ENCODE results near the gene TRIM17. TPM values are rescaled to one million over a fixed set of nuclear protein-coding genes. Genes with fewer than 3 reads are reported as not detected.

Gene TRIM17
- total and polyA plus RNA-seq, 2 donors from 2014 or later, result 1.3 to 6.5 TPM

DNA sequence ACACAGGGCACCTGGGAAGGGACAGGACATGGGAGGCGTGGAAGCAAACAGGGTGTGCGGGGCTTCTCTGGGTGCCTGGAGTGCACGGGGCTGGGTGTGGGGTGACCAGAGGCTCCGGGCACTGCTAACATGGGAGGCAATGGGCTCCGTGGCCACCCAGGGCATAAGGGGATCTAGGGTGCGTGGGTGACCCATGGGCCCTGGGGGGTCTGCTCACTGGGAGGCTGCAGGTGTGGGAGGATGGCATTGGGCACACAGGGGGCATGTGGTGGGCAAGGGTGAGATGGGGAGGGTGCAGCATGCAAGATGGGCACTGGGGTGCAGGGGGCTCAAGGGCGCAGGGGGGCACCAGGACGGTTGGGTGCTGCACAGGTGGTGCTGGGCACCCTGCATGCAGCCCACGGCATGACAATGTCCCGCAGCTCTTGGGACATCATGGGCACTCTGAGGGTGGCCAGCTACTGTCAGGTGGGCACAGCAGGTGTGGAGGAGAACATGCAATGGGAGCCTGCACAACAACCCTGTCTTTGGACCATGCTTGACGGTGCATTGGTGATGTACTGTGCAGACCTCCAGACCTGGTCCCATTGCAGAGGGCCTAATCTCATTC is 25.1 kb downstream of the TRIM17 start:
- FAIRE-seq (no peak), DNase-seq (peak in 2 of 5 donors; percentile 26 to 63)
- peaks cover 0 to 9% (median 4%) of the 10 kb centered on the region in 3 donors for H3K36me3 ChIP-seq (ENCODE audit: control insufficient read depth in 2 of 3, insufficient read depth in 3 of 3, low read length in 3 of 3)
- no peak overlapping the region for H3K4me3 ChIP-seq (ENCODE audit: low read length in 3 of 3)
- H3K27me3 ChIP-seq (ENCODE audit: control insufficient read depth, insufficient read depth, low read length), result no peaks in the 10 kb centered on the region
- intact Hi-C loops (cut with DNase I), result no loop called here
- H3K27ac ChIP-seq (ENCODE audit: low read depth in 2 of 2, low read length in 2 of 2), result no peak overlapping the region
- no peak overlapping the region for H3K9ac ChIP-seq (ENCODE audit: low read length in 3 of 3)
- no peaks in the 10 kb centered on the region for H3K4me1 ChIP-seq (ENCODE audit: control insufficient read depth in 2 of 3, insufficient read depth in 2 of 3, low read depth in 1 of 3, low read length in 3 of 3)
- TF ChIP-seq, protein P1, sequence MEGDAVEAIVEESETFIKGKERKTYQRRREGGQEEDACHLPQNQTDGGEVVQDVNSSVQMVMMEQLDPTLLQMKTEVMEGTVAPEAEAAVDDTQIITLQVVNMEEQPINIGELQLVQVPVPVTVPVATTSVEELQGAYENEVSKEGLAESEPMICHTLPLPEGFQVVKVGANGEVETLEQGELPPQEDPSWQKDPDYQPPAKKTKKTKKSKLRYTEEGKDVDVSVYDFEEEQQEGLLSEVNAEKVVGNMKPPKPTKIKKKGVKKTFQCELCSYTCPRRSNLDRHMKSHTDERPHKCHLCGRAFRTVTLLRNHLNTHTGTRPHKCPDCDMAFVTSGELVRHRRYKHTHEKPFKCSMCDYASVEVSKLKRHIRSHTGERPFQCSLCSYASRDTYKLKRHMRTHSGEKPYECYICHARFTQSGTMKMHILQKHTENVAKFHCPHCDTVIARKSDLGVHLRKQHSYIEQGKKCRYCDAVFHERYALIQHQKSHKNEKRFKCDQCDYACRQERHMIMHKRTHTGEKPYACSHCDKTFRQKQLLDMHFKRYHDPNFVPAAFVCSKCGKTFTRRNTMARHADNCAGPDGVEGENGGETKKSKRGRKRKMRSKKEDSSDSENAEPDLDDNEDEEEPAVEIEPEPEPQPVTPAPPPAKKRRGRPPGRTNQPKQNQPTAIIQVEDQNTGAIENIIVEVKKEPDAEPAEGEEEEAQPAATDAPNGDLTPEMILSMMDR (IDR thresholded peaks at IDR 0.05; ENCODE audit: borderline replicate concordance, extremely low read depth, insufficient read depth), result no peak
- H3K9me3 ChIP-seq (ENCODE audit: control insufficient read depth in 2 of 3, insufficient read depth in 1 of 3, low read length in 3 of 3), result no peaks in the 10 kb centered on the region

DNA sequence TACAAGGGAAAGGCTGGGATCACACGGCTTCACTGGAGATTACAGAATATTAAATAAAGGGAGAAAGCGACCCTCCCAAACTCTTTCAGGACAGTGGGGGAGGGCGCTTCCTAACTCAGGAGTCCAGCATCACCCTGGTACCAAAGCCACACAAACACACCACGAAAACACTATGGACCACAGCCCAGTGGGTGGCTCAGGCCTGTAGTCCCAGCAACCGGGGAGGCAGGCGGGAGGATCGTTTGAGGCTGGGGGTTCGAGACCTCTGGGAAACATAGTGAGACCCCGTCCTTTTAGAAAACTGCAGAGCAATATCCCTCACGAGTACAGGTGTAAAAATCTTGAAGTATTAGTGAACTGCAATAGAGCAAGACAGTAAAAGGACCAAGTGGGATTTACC is 26.0 kb downstream of the TRIM17 start:
- Histone ChIP-seq H3K27me3 (ENCODE audit: control insufficient read depth, insufficient read depth, low read length) (no peaks in the 10 kb centered on the region), H3K4me3 (ENCODE audit: low read length in 3 of 3) (no peak overlapping the region), H3K9ac (ENCODE audit: low read length in 3 of 3) (no peak overlapping the region), H3K9me3 (ENCODE audit: control insufficient read depth in 2 of 3, insufficient read depth in 1 of 3, low read length in 3 of 3) (no peaks in the 10 kb centered on the region), H3K36me3 (ENCODE audit: control insufficient read depth in 2 of 3, insufficient read depth in 3 of 3, low read length in 3 of 3) (peaks cover 0 to 2% (median 0%) of the 10 kb centered on the region in 3 donors), H3K27ac (ENCODE audit: low read depth in 2 of 2, low read length in 2 of 2) (no peak overlapping the region), H3K4me1 (ENCODE audit: control insufficient read depth in 2 of 3, insufficient read depth in 2 of 3, low read depth in 1 of 3, low read length in 3 of 3) (no peaks in the 10 kb centered on the region)
- peak in 2 of 5 donors; percentile 3 to 30 for DNase-seq
- no peak for FAIRE-seq
- intact Hi-C loops (cut with DNase I), result no loop called here
- TF ChIP-seq, protein P1 (IDR thresholded peaks at IDR 0.05; ENCODE audit: borderline replicate concordance, extremely low read depth, insufficient read depth), result no peak

DNA sequence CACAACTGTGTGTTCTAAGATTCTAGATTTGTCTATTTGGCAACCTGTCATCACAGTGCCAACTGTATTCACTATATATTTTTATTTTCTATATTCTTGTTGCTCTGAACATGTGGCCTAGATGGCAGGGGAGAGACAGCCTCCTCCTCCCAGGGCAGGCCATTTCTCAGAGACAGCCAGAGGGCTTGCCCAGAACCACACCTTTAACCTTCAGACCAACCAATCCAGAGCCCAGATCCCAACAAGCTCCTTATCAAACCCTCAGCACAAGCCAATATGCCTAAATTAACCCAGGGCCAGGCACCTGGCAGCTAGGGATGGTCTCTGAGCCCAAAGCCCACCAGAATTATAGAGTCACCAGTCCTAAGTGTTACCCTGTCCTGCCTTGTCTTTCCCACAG is 29.3 kb downstream of the TRIM17 start:
- Histone ChIP-seq H3K27me3 (ENCODE audit: control insufficient read depth, insufficient read depth, low read length) (no peaks in the 10 kb centered on the region), H3K27ac (ENCODE audit: low read depth in 2 of 2, low read length in 2 of 2) (no peak overlapping the region), H3K9me3 (ENCODE audit: control insufficient read depth in 2 of 3, insufficient read depth in 1 of 3, low read length in 3 of 3) (no peaks in the 10 kb centered on the region), H3K36me3 (ENCODE audit: control insufficient read depth in 2 of 3, insufficient read depth in 3 of 3, low read length in 3 of 3) (peaks cover 0 to 2% (median 0%) of the 10 kb centered on the region in 3 donors), H3K4me3 (ENCODE audit: low read length in 3 of 3) (no peak overlapping the region), H3K9ac (ENCODE audit: low read length in 3 of 3) (no peak overlapping the region), H3K4me1 (ENCODE audit: control insufficient read depth in 2 of 3, insufficient read depth in 2 of 3, low read depth in 1 of 3, low read length in 3 of 3) (no peaks in the 10 kb centered on the region)
- TF ChIP-seq, protein P1 (IDR thresholded peaks at IDR 0.05; ENCODE audit: borderline replicate concordance, extremely low read depth, insufficient read depth), result no peak
- FAIRE-seq (no peak), DNase-seq (no peak)
- intact Hi-C loops (cut with DNase I), result no loop called here

DNA sequence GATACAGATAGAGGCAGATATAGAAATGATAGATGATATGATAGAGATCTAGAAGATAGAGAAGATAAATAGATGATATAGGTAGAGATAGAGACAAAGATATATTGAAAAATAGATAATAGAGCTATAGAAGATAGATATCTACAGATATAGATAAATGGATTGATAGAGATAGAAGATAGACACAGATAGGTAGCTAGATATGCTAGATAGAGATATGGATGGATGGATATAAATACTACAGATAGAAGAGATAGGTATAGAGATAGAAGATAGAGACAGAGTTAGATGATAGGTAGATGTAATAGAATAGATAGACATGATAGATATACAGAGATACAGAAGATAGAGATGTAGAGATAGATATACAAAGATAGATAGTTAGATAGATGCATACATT is 31.4 kb downstream of the TRIM17 start:
- H3K9ac ChIP-seq (ENCODE audit: low read length in 3 of 3), result no peak overlapping the region
- H3K4me1 ChIP-seq (ENCODE audit: control insufficient read depth in 2 of 3, insufficient read depth in 2 of 3, low read depth in 1 of 3, low read length in 3 of 3), result no peaks in the 10 kb centered on the region
- intact Hi-C loops (cut with DNase I), result no loop called here
- TF ChIP-seq, protein P1 (IDR thresholded peaks at IDR 0.05; ENCODE audit: borderline replicate concordance, extremely low read depth, insufficient read depth), result no peak
- H3K9me3 ChIP-seq (ENCODE audit: control insufficient read depth in 2 of 3, insufficient read depth in 1 of 3, low read length in 3 of 3), result no peaks in the 10 kb centered on the region
- no peak for DNase-seq
- no peak overlapping the region for H3K4me3 ChIP-seq (ENCODE audit: low read length in 3 of 3)
- H3K27ac ChIP-seq (ENCODE audit: low read depth in 2 of 2, low read length in 2 of 2), result no peak overlapping the region
- H3K27me3 ChIP-seq (ENCODE audit: control insufficient read depth, insufficient read depth, low read length), result no peaks in the 10 kb centered on the region
- no peak for FAIRE-seq
- H3K36me3 ChIP-seq (ENCODE audit: control insufficient read depth in 2 of 3, insufficient read depth in 3 of 3, low read length in 3 of 3), result no peaks in the 10 kb centered on the region
